Fibroblast of lung (primary cell): ENCODE results near the gene MIER1. TPM values are rescaled to one million over a fixed set of nuclear protein-coding genes. Genes with fewer than 3 reads are reported as not detected.

ENCODE experiments used
- DNase-seq, 2 donors: peaks; one replicate each; pipeline versions ENCODE4 v3.0.0 to v3.0.0-alpha.2; 2010; ENCODE audit warnings: low read depth in 2 of 2
- H2AFZ ChIP-seq: 2 replicates; pipeline ENCODE4 v1.5.1; 2012; ENCODE audit warnings: low read length, control low read depth, inconsistent platforms
- H3K27ac ChIP-seq: 2 replicates; pipeline ENCODE4 v1.5.1; 2011; ENCODE audit warnings: low read length, control low read depth; ENCODE audit not compliant: insufficient read depth
- H3K27me3 ChIP-seq: 2 replicates; pipeline ENCODE4 v1.5.1; 2011; ENCODE audit warnings: mild to moderate bottlenecking, low read length; ENCODE audit not compliant: control insufficient read depth, insufficient read depth
- H3K36me3 ChIP-seq: 2 replicates; pipeline ENCODE4 v1.5.1; 2011; ENCODE audit warnings: low read length; ENCODE audit not compliant: control insufficient read depth, insufficient read depth
- H3K4me1 ChIP-seq: 2 replicates; pipeline ENCODE4 v1.5.1; 2011; ENCODE audit warnings: low read length; ENCODE audit not compliant: control insufficient read depth, insufficient read depth; ENCODE audit errors: extremely low read depth
- H3K4me2 ChIP-seq: 2 replicates; pipeline ENCODE4 v1.5.1; 2011; ENCODE audit warnings: low read length, control low read depth; ENCODE audit not compliant: insufficient read depth; ENCODE audit errors: extremely low read depth
- H3K4me3 ChIP-seq, 4 experiments: fragments of 200-600 bp in 1 of 4; sonication (generic) in 1 of 4; replicated peaks in 1 of 4; 2 replicates each; pipeline ENCODE4 v1.5.1; 2011 to 2016; ENCODE audit warnings: low read length in 4 of 4, low read depth in 3 of 4, mild to moderate bottlenecking in 3 of 4, control low read depth in 2 of 4, inconsistent platforms in 1 of 4, mixed read lengths in 1 of 4; ENCODE audit not compliant: insufficient read depth in 1 of 4; ENCODE audit errors: control extremely low read depth in 1 of 4
- H3K79me2 ChIP-seq: 2 replicates; pipeline ENCODE4 v1.5.1; 2012; ENCODE audit warnings: mild to moderate bottlenecking, low read length, inconsistent platforms; ENCODE audit not compliant: control insufficient read depth, insufficient read depth
- H3K9ac ChIP-seq: 2 replicates; pipeline ENCODE4 v1.5.1; 2011; ENCODE audit warnings: mild to moderate bottlenecking, low read length, control low read depth; ENCODE audit not compliant: insufficient read depth
- H3K9me3 ChIP-seq: 2 replicates; pipeline ENCODE4 v1.5.1; 2012; ENCODE audit warnings: low read depth, low read length; ENCODE audit not compliant: control insufficient read depth, insufficient read depth
- H4K20me1 ChIP-seq: 2 replicates; pipeline ENCODE4 v1.5.1; 2011; ENCODE audit warnings: low read length; ENCODE audit not compliant: control insufficient read depth, insufficient read depth; ENCODE audit errors: extremely low read depth
- CTCF ChIP-seq, 2 donors: IDR thresholded peaks in 1 of 2; conservative IDR thresholded peaks in 1 of 2; 1 replicate in 1 of 2; 2 replicates in 1 of 2; pipeline ENCODE4 v1.5.1; 2011 to 2012; ENCODE audit warnings: low read length in 2 of 2, control low read depth in 1 of 2, inconsistent platforms in 1 of 2, low read depth in 1 of 2, mild to moderate bottlenecking in 1 of 2
- EZH2 ChIP-seq: IDR thresholded peaks from 2 replicates; pipeline ENCODE4 v1.5.1; 2012; ENCODE audit warnings: low read length, control low read depth, mild to moderate bottlenecking; ENCODE audit errors: missing control alignments
- polyA plus RNA-seq, 2 donors: library from polyadenylated mRNA; depleted of rRNA in 1 of 2; stranded (reverse) in 1 of 2; unstranded in 1 of 2; fragments of >200 nt; gene quantifications; 2 replicates each; pipeline ENCODE4 v1.2.1, GENCODE V29; 2011 to 2012; ENCODE audit warnings: missing spikeins in 1 of 2
- total RNA-seq: library from RNA; depleted of rRNA; stranded (reverse); fragments of >200 nt; gene quantifications from 2 replicates; pipeline ENCODE4 v1.2.1, GENCODE V29; 2014

The MIER1 gene
- total and polyA plus RNA-seq, 2 donors (not counting 1 experiment from before 2014, with no cell fraction given), result 31.3 to 35.5 TPM

- TF ChIP-seq EZH2 (no peak), CTCF (conservative IDR thresholded peaks at IDR 0.05 in 1 of 2, IDR thresholded peaks at IDR 0.05 in 1 of 2; ENCODE audit: low read depth in 1 of 2, low read length in 2 of 2) (no peak)
- Histone ChIP-seq H2AFZ (no peak overlapping the region), H3K27me3 (no peaks in the 10 kb centered on the region), H3K4me2 (peak overlapping the region; percentile 77), H3K4me1 (peaks cover 4% of the 10 kb centered on the region), H3K9me3 (no peaks in the 10 kb centered on the region), H3K27ac (peak overlapping the region; percentile 54), H3K4me3 (peak overlapping the region; percentile 80 to 92 (median 92)), H3K9ac (peak overlapping the region; percentile 48), H3K36me3 (no peaks in the 10 kb centered on the region), H4K20me1 (no peaks in the 10 kb centered on the region), H3K79me2 (peaks cover 89% of the 10 kb centered on the region)
- no peak for DNase-seq
Measured at GRCh38 chr1:66931590-66931989, 6.8 kb downstream of the MIER1 start.

GRCh38 chr1:66932291-66932690, 7.5 kb downstream of the MIER1 start:
- peaks cover 89% of the 10 kb centered on the region for H3K79me2 ChIP-seq
- no peak overlapping the region for H2AFZ ChIP-seq
- DNase-seq, result no peak
- no peak overlapping the region for H3K9ac ChIP-seq
- peak overlapping the region; percentile 28 to 92 (median 86) for H3K4me3 ChIP-seq
- no peaks in the 10 kb centered on the region for H3K27me3 ChIP-seq
- TF ChIP-seq EZH2, result no peak
- no peak for TF ChIP-seq CTCF (conservative IDR thresholded peaks at IDR 0.05 in 1 of 2, IDR thresholded peaks at IDR 0.05 in 1 of 2; ENCODE audit: low read depth in 1 of 2, low read length in 2 of 2)
- peak overlapping the region; percentile 77 for H3K4me2 ChIP-seq
- no peaks in the 10 kb centered on the region for H3K9me3 ChIP-seq
- no peaks in the 10 kb centered on the region for H4K20me1 ChIP-seq
- no peaks in the 10 kb centered on the region for H3K36me3 ChIP-seq
- no peak overlapping the region for H3K27ac ChIP-seq
- peaks cover 4% of the 10 kb centered on the region for H3K4me1 ChIP-seq

DNA sequence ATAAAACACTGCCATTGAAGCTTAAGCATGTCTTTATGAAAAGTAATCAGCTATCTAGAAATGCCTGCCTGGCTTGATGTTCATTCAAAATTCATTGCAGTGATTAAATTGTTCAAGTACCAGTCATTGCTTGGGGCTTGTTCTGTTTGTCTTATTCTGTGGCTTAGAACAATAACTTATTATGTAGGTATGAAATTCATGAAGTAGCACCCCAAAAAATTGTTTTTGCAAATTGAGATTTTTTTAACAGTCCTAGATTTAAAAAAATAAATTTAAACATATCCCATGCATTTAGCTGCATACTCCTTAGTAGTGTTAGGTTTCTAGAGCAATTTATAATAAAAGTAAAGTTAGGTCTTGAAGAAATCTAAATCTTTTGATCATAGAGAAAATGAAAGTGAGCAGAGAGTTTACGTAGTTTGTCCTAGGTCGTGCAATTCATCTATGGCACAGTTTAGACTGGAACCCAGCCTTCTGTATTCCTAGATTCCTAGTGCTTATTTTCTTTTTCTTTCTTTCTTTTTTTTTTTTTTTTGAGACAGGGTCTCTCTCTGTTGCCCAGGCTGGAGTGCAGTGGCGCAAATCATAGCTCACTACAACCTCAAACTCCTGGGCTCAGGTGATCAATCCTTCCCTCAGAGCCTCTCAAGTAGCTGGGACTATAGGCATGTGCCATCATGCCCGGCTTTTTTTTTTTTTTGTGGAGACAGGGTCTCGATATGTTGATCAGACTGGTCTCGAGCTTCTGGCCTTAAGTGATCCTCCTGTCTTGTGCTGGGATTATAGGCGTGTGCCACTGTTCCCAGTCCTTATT, 9.3 kb downstream of the MIER1 start:
- Histone ChIP-seq H3K27ac (peak overlapping the region; percentile 68), H3K4me1 (peaks cover 9% of the 10 kb centered on the region), H3K4me2 (peak overlapping the region; percentile 77), H3K36me3 (no peaks in the 10 kb centered on the region), H3K9ac (peak overlapping the region; percentile 41), H3K9me3 (no peaks in the 10 kb centered on the region), H3K4me3 (peak overlapping the region; percentile 32 to 91 (median 35)), H4K20me1 (no peaks in the 10 kb centered on the region), H3K27me3 (no peaks in the 10 kb centered on the region), H2AFZ (no peak overlapping the region), H3K79me2 (peaks cover 91% of the 10 kb centered on the region)
- no peak for DNase-seq
- TF ChIP-seq CTCF (conservative IDR thresholded peaks at IDR 0.05 in 1 of 2, IDR thresholded peaks at IDR 0.05 in 1 of 2; ENCODE audit: low read depth in 1 of 2, low read length in 2 of 2) (no peak), EZH2 (no peak)
